Rectal smooth muscle tissue (tissue), 1 donor: ENCODE results near the gene AGBL4.

Experiments used
- H3K27ac ChIP-seq: one replicate; pipeline ENCODE4 v1.7.0; 2013; ENCODE audit warnings: low read depth, low read length, inconsistent platforms
- H3K27me3 ChIP-seq: one replicate; pipeline ENCODE4 v1.7.0; 2013; ENCODE audit warnings: low read length; ENCODE audit not compliant: control insufficient read depth, insufficient read depth
- H3K36me3 ChIP-seq: one replicate; pipeline ENCODE4 v1.7.0; 2013; ENCODE audit warnings: low read length; ENCODE audit not compliant: control insufficient read depth, insufficient read depth
- H3K4me1 ChIP-seq: one replicate; pipeline ENCODE4 v1.7.0; 2013; ENCODE audit warnings: low read length; ENCODE audit not compliant: control insufficient read depth, insufficient read depth
- H3K4me3 ChIP-seq: one replicate; pipeline ENCODE4 v1.7.0; 2013; ENCODE audit warnings: low read length
- H3K9ac ChIP-seq: one replicate; pipeline ENCODE4 v1.7.0; 2013; ENCODE audit warnings: low read length

The AGBL4 gene

DNA sequence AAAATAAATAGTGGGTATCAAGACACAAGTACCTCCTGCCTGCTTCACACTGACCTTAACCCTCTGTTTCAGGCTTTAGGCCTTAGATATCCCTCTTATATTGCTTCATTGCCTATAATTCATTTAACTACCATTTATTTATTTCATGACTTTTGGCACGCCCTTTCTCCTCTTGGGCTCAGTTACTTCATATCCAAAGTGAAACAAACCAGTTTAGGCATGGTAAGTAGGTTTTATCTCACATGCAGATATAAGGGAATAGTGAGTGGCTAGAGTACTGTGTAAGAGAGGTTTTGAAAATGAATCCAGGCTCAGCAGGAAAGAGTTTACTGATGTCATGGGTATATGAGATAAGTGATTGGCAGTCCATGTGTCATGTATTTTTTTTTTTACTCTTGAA lies 1177.3 kb downstream of the AGBL4 start:
- H3K4me1 ChIP-seq, result no peaks in the 10 kb centered on the region
- no peak overlapping the region for H3K4me3 ChIP-seq
- no peaks in the 10 kb centered on the region for H3K36me3 ChIP-seq
- H3K27ac ChIP-seq, result no peak overlapping the region
- no peaks in the 10 kb centered on the region for H3K27me3 ChIP-seq
- H3K9ac ChIP-seq, result no peak overlapping the region

GRCh38 chr1:48844187-48844586 lies 1179.6 kb downstream of the AGBL4 start:
- Histone ChIP-seq H3K36me3 (no peaks in the 10 kb centered on the region), H3K9ac (no peak overlapping the region), H3K27ac (no peak overlapping the region), H3K4me3 (no peak overlapping the region), H3K4me1 (no peaks in the 10 kb centered on the region), H3K27me3 (no peaks in the 10 kb centered on the region)

- Histone ChIP-seq H3K36me3 (no peaks in the 10 kb centered on the region), H3K27ac (no peak overlapping the region), H3K27me3 (no peaks in the 10 kb centered on the region), H3K4me1 (no peaks in the 10 kb centered on the region), H3K9ac (no peak overlapping the region), H3K4me3 (no peak overlapping the region)
Observed at GRCh38 chr1:48841966-48842365, 1181.8 kb downstream of the AGBL4 start.

GRCh38 chr1:48841461-48841860 lies 1182.3 kb downstream of the AGBL4 start:
- no peak overlapping the region for H3K27ac ChIP-seq

DNA sequence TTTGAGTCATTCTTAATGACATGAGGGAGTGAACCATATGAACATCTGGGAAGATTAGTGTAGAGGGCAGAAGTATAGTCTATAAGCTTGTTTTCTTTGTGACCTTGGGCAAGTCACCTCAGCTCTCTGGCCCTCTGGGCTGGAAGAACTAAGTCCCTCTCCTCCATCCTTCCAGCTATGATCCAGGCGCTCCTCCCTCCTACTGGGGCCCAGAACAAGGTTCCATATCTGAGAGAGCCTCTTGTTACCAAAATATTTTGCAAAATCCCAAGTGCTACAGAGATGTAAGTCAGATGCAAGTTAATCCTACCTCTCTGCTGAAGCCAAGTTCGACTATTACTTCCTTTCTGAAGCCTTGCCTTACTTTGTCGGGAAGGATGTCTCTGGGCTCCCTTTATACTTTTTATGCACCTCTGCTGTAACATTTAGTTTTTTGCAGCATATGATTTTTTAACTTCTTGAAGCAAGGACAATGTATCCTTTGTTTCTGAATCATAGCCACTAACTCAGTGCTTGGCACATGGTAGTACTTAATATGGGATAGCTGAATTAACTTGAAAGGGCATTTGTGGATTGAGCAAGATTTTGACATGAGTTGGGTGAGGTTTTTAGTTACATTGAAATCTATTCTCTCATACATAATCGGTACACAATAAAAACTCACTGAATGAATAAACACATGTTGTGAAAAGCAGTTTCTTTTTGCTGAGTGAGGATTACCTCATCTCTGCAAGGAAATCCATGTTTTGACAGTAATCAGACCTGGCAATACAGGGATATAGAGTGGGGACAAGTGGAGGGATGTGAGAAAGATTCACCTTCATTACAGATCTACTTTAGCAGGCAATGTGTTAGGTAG lies 1192.4 kb downstream of the AGBL4 start:
- H3K4me3 ChIP-seq, result no peak overlapping the region
- no peak overlapping the region for H3K27ac ChIP-seq
- H3K4me1 ChIP-seq, result no peaks in the 10 kb centered on the region
- no peaks in the 10 kb centered on the region for H3K27me3 ChIP-seq
- H3K9ac ChIP-seq, result no peak overlapping the region
- H3K36me3 ChIP-seq, result no peaks in the 10 kb centered on the region

More at GRCh38 chr1:48841461-48841860, 1182.3 kb downstream of the AGBL4 start:
- Histone ChIP-seq H3K27me3 (no peaks in the 10 kb centered on the region), H3K4me1 (no peaks in the 10 kb centered on the region), H3K36me3 (no peaks in the 10 kb centered on the region), H3K4me3 (no peak overlapping the region), H3K9ac (no peak overlapping the region)

DNA sequence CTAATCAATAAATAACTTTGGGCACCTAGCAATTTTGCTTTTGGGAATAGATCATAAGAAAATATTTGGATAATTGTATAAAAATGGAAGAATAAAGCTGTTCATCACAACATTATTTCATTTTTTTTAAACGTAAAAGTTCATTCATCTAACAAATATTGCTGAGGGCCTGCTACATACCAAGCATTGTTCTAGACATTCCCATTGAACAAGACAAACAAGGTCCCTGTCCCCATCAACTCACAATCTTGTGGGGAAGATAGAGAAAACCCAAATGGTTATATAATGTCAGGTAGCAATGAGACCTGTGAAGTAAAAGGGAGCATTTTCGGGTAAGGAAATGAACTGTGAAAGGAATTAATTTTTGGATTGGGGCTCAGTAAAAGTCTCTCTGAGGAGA lies 1193.0 kb downstream of the AGBL4 start:
- Histone ChIP-seq H3K4me3 (no peak overlapping the region), H3K9ac (no peak overlapping the region), H3K36me3 (no peaks in the 10 kb centered on the region), H3K27me3 (peaks cover under 1% of the 10 kb centered on the region), H3K4me1 (no peaks in the 10 kb centered on the region), H3K27ac (no peak overlapping the region)

- Histone ChIP-seq H3K4me1 (no peaks in the 10 kb centered on the region), H3K36me3 (no peaks in the 10 kb centered on the region), H3K9ac (no peak overlapping the region), H3K27me3 (peaks cover 3% of the 10 kb centered on the region), H3K4me3 (no peak overlapping the region), H3K27ac (no peak overlapping the region)
Observed at GRCh38 chr1:48829446-48829845, 1194.3 kb downstream of the AGBL4 start.

- H3K27ac ChIP-seq, result no peak overlapping the region
- no peak overlapping the region for H3K4me3 ChIP-seq
- no peak overlapping the region for H3K9ac ChIP-seq
- H3K4me1 ChIP-seq, result no peaks in the 10 kb centered on the region
- no peaks in the 10 kb centered on the region for H3K36me3 ChIP-seq
- H3K27me3 ChIP-seq, result peaks cover 3% of the 10 kb centered on the region
Observed at GRCh38 chr1:48823168-48823567, 1200.6 kb downstream of the AGBL4 start.

DNA sequence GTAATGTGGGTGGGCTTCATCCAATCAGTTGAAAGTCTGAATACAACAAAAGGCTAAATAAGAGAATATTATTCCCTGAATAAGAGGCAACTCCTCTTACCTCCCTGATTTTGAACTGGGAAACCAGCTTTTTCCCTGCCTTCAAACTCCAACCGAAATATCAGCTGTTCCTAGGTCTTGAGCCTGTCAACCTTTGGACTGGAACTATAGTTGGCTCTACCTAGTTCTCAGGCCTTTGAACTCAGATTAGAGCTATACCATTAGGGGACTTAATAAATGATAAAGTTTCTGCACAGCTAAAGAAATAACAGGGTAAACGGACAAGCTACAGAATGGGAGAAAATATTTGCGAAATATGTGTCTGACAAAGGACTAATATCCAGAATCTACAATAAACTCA lies 1203.3 kb downstream of the AGBL4 start:
- Histone ChIP-seq H3K36me3 (no peaks in the 10 kb centered on the region), H3K4me1 (no peaks in the 10 kb centered on the region), H3K27ac (no peak overlapping the region), H3K27me3 (peaks cover under 1% of the 10 kb centered on the region), H3K9ac (no peak overlapping the region), H3K4me3 (no peak overlapping the region)

DNA sequence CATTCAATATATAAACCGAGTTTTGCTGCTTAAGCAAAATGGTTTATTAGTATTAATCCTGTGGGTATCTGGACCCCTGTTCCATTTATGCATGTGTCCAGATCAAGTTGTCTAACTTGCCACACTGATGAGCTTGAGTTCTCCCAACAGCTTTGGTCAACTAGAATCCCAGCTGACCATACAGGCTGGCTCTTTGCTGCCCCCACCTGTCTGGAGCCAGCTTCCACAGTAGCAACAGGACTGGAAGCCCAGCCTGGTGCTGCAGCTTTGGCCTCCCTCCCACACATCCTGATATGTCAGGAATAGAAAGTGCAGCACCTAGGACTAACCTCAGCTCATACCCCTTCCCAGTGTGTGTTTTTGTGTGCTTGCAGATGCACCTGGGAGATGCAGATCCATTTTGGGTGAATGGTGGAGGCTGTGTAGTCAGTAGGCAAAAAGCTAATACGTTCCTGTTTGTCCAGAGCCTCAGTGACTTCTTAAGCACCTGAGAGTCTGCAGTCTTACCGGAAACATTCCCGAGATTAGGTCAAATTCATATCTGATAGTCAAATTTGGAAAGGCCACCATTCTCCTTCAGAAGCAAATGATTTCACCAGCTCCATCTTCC lies 1206.1 kb downstream of the AGBL4 start:
- H3K9ac ChIP-seq, result no peak overlapping the region
- H3K4me1 ChIP-seq, result no peaks in the 10 kb centered on the region
- no peak overlapping the region for H3K4me3 ChIP-seq
- no peaks in the 10 kb centered on the region for H3K36me3 ChIP-seq
- no peak overlapping the region for H3K27ac ChIP-seq
- H3K27me3 ChIP-seq, result no peaks in the 10 kb centered on the region

DNA sequence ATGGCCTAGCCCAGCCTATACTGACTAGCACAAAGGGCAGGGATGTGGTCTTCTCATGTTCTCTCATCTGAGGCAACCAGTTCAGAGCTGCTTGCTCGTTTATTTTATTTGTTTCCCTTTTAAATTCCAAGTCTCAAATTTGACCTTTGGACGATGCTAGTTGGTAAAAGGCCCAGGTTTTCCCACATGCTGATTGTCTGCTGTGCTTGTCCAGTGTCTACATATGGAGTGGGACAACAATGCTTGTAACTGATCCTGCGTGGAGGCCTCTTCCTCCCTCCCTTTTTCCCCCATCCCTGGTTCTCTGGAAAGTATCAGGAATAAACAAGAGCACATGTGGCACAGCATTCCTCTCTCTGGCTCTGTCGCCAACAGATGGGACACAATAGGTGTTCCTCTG lies 1213.0 kb downstream of the AGBL4 start:
- H3K27me3 ChIP-seq, result no peaks in the 10 kb centered on the region
- H3K27ac ChIP-seq, result peak overlapping the region; percentile 18
- no peaks in the 10 kb centered on the region for H3K36me3 ChIP-seq

GRCh38 chr1:48808496-48808895 lies 1215.3 kb downstream of the AGBL4 start:
- Histone ChIP-seq H3K36me3 (no peaks in the 10 kb centered on the region), H3K27ac (no peak overlapping the region), H3K27me3 (no peaks in the 10 kb centered on the region)

More for the DNA sequence above, 1213.0 kb downstream of the AGBL4 start:
- H3K9ac ChIP-seq, result no peak overlapping the region
- peaks cover 6% of the 10 kb centered on the region for H3K4me1 ChIP-seq
- no peak overlapping the region for H3K4me3 ChIP-seq

More at GRCh38 chr1:48808496-48808895, 1215.3 kb downstream of the AGBL4 start:
- Histone ChIP-seq H3K4me1 (peaks cover 10% of the 10 kb centered on the region), H3K9ac (no peak overlapping the region), H3K4me3 (no peak overlapping the region)
